ENCODE measurements around the gene HTR2A. TPM values are rescaled to one million over a fixed set of nuclear protein-coding genes. Genes with fewer than 3 reads are reported as not detected.

HTR2A gene
- total RNA-seq: not detected

- no peak for DNase-seq
- CTCF ChIA-PET: interaction anchor here (0.9 kb wide), 1 partner anchor 48 kb away, joined by 3 read pairs; no protein-coding TSS in a partner anchor
- Mint-ChIP-seq H3K4me3 (no peak within 1 kb of the TSS), H3K36me3 (ENCODE audit: low read depth) (no peaks in the 10 kb centered on the region), H3K27ac (no peak within 1 kb of the TSS), H3K27me3 (ENCODE audit: low read depth) (peaks cover 56% of the 10 kb centered on the region), H3K9me3 (ENCODE audit: insufficient read depth) (no peaks in the 10 kb centered on the region), H3K4me1 (ENCODE audit: low read depth) (peaks cover 6% of the 10 kb centered on the region)
- POLR2A ChIA-PET: no interaction called here
- no peak for ATAC-seq
Measured at GRCh38 chr13:46896341-46897137, at the start of gene HTR2A. Gene HTR2A, minus strand, starts transcription at chr13:46897053. Its CDS starts 1,147 bp downstream, at chr13:46895906.

GRCh38 chr13:46936525-46936924 lies 39.7 kb upstream of the HTR2A start:
- ATAC-seq: no peak
- Mint-ChIP-seq H3K27me3 (ENCODE audit: low read depth) (peaks cover 2% of the 10 kb centered on the region), H3K4me1 (ENCODE audit: low read depth) (no peaks in the 10 kb centered on the region), H3K27ac (no peak overlapping the region), H3K4me3 (no peak overlapping the region), H3K36me3 (ENCODE audit: low read depth) (no peaks in the 10 kb centered on the region), H3K9me3 (ENCODE audit: insufficient read depth) (no peaks in the 10 kb centered on the region)
- CTCF ChIA-PET: no interaction called here
- no peak for DNase-seq
- POLR2A ChIA-PET: no interaction called here

- no peak overlapping the region for H3K27ac Mint-ChIP-seq
- no peaks in the 10 kb centered on the region for H3K36me3 Mint-ChIP-seq (ENCODE audit: low read depth)
- no peak for ATAC-seq
- H3K4me1 Mint-ChIP-seq (ENCODE audit: low read depth): no peaks in the 10 kb centered on the region
- POLR2A ChIA-PET: no interaction called here
- H3K4me3 Mint-ChIP-seq: no peak overlapping the region
- DNase-seq: no peak
- CTCF ChIA-PET: no interaction called here
- no peaks in the 10 kb centered on the region for H3K9me3 Mint-ChIP-seq (ENCODE audit: insufficient read depth)
- H3K27me3 Mint-ChIP-seq (ENCODE audit: low read depth): peaks cover 2% of the 10 kb centered on the region
Measured at GRCh38 chr13:46934749-46935148, 37.9 kb upstream of the HTR2A start.

DNA sequence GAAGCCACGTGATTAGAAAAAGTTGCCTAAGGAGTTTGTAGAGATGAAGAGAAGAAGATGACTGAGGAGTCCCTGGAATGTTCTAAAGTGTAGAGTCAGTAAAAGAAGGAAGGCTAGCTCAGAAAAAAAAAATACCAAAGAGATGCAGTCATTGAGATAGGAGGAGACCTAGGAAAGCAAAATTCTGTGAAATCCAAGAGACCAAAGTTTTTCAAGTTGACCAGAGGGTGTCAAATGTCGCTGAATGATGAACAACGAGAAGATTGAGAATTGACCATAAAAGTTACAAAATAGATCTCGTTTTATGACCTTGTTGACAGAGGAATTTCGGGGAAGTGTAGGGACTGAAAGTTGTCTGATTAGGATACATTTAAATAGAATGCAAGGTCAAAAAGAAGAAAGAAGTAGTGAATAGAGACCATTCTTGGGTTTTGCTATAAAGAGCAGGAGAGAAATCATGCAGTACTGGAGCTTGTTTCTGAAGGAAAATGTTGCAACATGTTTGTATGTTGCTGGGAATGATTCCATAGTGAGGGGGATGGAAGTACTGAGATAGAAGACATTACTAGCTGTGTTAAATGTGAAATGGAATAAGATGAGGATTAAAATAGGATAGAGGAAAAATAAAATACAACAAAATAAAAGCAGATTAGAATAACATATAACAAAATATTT lies 30.2 kb upstream of the HTR2A start:
- DNase-seq (no peak), ATAC-seq (no peak)
- Mint-ChIP-seq H3K27me3 (ENCODE audit: low read depth) (no peaks in the 10 kb centered on the region), H3K9me3 (ENCODE audit: insufficient read depth) (no peaks in the 10 kb centered on the region), H3K4me1 (ENCODE audit: low read depth) (no peaks in the 10 kb centered on the region), H3K27ac (no peak overlapping the region), H3K36me3 (ENCODE audit: low read depth) (no peaks in the 10 kb centered on the region), H3K4me3 (no peak overlapping the region)
- ChIA-PET POLR2A (no interaction called here), CTCF (interaction anchor here (1.1 kb wide), 1 partner anchor 33 kb away, joined by 3 read pairs; no protein-coding TSS in a partner anchor)

- H3K27me3 Mint-ChIP-seq (ENCODE audit: low read depth): no peaks in the 10 kb centered on the region
- no peak overlapping the region for H3K4me3 Mint-ChIP-seq
- ChIA-PET POLR2A (no interaction called here), CTCF (no interaction called here)
- H3K27ac Mint-ChIP-seq: no peak overlapping the region
- no peak for ATAC-seq
- H3K4me1 Mint-ChIP-seq (ENCODE audit: low read depth): no peaks in the 10 kb centered on the region
- H3K9me3 Mint-ChIP-seq (ENCODE audit: insufficient read depth): no peaks in the 10 kb centered on the region
- DNase-seq: no peak
- H3K36me3 Mint-ChIP-seq (ENCODE audit: low read depth): no peaks in the 10 kb centered on the region
Measured at GRCh38 chr13:46925486-46925885, 28.6 kb upstream of the HTR2A start.

DNA sequence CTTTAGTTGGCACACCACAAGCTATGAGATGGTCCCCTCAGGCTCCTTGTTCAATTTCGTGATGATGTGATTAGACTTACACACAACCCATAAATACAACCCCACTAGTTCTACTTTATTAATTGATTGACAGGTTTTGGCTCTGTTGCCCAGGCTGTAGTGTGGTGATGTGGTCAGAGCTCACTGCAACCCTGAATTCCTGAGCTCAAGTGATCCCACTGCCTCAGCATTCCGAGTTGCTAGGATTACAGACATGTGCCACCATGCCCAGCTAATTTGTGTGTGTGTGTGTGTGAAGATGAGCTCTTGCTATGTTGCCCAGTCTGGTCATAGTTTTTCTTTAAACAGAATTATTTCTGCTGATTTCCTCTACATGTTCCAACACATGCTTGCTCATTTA lies 17.5 kb upstream of the HTR2A start:
- ChIA-PET POLR2A (no interaction called here), CTCF (interaction anchor here (1.8 kb wide), 1 partner anchor 22 kb away, joined by 6 read pairs; no protein-coding TSS in a partner anchor)
- Mint-ChIP-seq H3K36me3 (ENCODE audit: low read depth) (no peaks in the 10 kb centered on the region), H3K27me3 (ENCODE audit: low read depth) (peaks cover 13% of the 10 kb centered on the region), H3K9me3 (ENCODE audit: insufficient read depth) (no peaks in the 10 kb centered on the region), H3K27ac (no peak overlapping the region), H3K4me3 (no peak overlapping the region), H3K4me1 (ENCODE audit: low read depth) (no peaks in the 10 kb centered on the region)
- ATAC-seq (no peak), DNase-seq (no peak)

DNA sequence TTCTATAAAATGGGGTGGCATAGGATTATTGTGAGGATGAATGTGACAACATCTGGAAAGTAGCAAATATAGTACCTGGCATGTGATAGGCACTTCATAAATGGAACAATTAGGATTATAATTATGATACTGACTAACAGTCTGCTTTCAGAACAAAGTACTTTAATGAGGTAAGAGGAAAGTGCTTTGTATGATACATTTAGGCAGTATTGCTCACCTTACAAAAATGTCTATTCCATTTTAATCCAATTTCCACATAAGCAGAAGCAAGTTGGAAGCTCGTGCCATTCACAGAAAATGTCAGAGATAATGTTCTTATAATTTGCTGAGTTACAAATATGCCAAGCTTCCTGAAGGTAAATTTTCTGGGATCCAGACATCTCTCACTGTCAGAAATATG lies 16.9 kb upstream of the HTR2A start:
- H3K27ac Mint-ChIP-seq: no peak overlapping the region
- ChIA-PET POLR2A (no interaction called here), CTCF (interaction anchor here (1.8 kb wide), 1 partner anchor 21 kb away, joined by 6 read pairs; no protein-coding TSS in a partner anchor)
- H3K9me3 Mint-ChIP-seq (ENCODE audit: insufficient read depth): no peaks in the 10 kb centered on the region
- no peak overlapping the region for H3K4me3 Mint-ChIP-seq
- H3K4me1 Mint-ChIP-seq (ENCODE audit: low read depth): no peaks in the 10 kb centered on the region
- H3K27me3 Mint-ChIP-seq (ENCODE audit: low read depth): peaks cover 15% of the 10 kb centered on the region
- ATAC-seq (no peak), DNase-seq (no peak)
- H3K36me3 Mint-ChIP-seq (ENCODE audit: low read depth): no peaks in the 10 kb centered on the region

GRCh38 chr13:46909042-46909441 lies 12.2 kb upstream of the HTR2A start:
- POLR2A ChIA-PET: interaction anchor here (0.6 kb wide), 1 partner anchor 323 kb away, joined by 7 read pairs; no protein-coding TSS in a partner anchor
- no peaks in the 10 kb centered on the region for H3K4me1 Mint-ChIP-seq (ENCODE audit: low read depth)

GRCh38 chr13:46908501-46908900 lies 11.6 kb upstream of the HTR2A start:
- Mint-ChIP-seq H3K4me1 (ENCODE audit: low read depth) (no peaks in the 10 kb centered on the region), H3K27me3 (ENCODE audit: low read depth) (peaks cover 14% of the 10 kb centered on the region), H3K9me3 (ENCODE audit: insufficient read depth) (no peaks in the 10 kb centered on the region), H3K27ac (no peak overlapping the region), H3K36me3 (ENCODE audit: low read depth) (no peaks in the 10 kb centered on the region), H3K4me3 (no peak overlapping the region)
- ChIA-PET POLR2A (no interaction called here), CTCF (no interaction called here)
- ATAC-seq (no peak), DNase-seq (no peak)

More at GRCh38 chr13:46909042-46909441, 12.2 kb upstream of the HTR2A start:
- DNase-seq (no peak), ATAC-seq (no peak)
- H3K9me3 Mint-ChIP-seq (ENCODE audit: insufficient read depth): no peaks in the 10 kb centered on the region
- no peaks in the 10 kb centered on the region for H3K36me3 Mint-ChIP-seq (ENCODE audit: low read depth)
- peaks cover 14% of the 10 kb centered on the region for H3K27me3 Mint-ChIP-seq (ENCODE audit: low read depth)
- H3K4me3 Mint-ChIP-seq: no peak overlapping the region
- CTCF ChIA-PET: no interaction called here
- no peak overlapping the region for H3K27ac Mint-ChIP-seq

DNA sequence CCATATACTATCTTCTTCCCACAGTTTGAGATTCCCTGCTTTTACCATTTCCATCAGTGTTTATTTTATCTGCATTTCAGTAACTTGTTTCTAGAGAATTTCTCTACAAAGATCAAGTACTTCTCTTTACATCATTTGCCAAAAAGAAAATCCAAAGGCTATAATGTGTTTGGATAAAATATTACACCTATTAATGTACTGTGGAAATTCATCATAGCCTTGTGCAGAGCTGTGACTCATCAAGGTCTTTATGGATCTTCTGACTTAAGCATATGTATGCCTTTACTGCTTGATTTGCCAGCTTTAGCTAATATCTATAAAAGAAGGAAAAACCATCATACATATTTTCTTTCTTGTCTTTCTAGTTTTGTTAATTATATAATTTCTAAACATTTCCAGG lies 9.6 kb upstream of the HTR2A start:
- Mint-ChIP-seq H3K27ac (no peak overlapping the region), H3K9me3 (ENCODE audit: insufficient read depth) (no peaks in the 10 kb centered on the region), H3K36me3 (ENCODE audit: low read depth) (no peaks in the 10 kb centered on the region), H3K27me3 (ENCODE audit: low read depth) (peaks cover 17% of the 10 kb centered on the region), H3K4me3 (no peak overlapping the region), H3K4me1 (ENCODE audit: low read depth) (no peaks in the 10 kb centered on the region)
- POLR2A ChIA-PET: no interaction called here
- ATAC-seq: no peak
- CTCF ChIA-PET: interaction anchor here (1.2 kb wide), 1 partner anchor 12 kb away, joined by 5 read pairs; no protein-coding TSS in a partner anchor
- DNase-seq: no peak

DNA sequence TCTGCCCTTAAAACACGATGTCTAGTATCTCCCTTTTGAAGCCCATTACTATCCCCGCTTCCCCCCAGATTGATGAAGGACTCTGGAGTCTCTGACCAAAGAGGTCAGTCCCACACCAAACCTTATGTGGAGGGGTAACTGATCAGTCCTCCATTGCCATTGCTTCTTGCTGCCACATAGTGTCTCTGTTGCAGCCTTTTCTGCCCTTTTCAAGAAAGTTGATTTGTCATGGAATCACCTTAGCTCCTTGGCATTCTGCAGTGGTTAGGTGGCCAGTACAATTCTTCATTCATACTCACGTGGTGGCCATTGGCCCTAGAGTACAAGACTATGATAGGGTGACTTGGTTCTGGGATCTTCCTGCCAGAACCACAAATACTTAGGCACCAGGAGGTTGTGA lies 8.4 kb upstream of the HTR2A start:
- ATAC-seq: no peak
- H3K36me3 Mint-ChIP-seq (ENCODE audit: low read depth): no peaks in the 10 kb centered on the region

DNA sequence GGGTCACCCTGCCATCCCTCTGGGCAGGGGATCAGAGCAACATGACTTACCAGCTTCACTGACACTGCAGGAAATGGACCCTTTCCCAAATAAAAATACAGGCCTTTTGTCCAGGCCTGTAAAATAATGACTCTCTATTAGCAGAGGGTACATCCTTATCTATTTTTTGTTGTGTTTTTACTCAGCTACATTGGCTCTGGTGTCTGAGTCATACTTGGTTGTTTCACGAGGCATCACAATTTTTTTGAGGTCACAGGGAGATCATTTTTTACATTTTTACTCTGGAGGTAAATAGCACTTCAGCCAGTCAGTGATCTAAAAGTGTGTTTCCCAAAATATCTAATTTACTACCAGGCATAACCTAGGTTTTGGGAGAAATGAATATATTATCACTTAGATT lies 6.9 kb upstream of the HTR2A start:
- Mint-ChIP-seq H3K27me3 (ENCODE audit: low read depth) (peaks cover 17% of the 10 kb centered on the region), H3K4me3 (no peak overlapping the region), H3K4me1 (ENCODE audit: low read depth) (no peaks in the 10 kb centered on the region), H3K36me3 (ENCODE audit: low read depth) (no peaks in the 10 kb centered on the region), H3K9me3 (ENCODE audit: insufficient read depth) (no peaks in the 10 kb centered on the region), H3K27ac (no peak overlapping the region)
- ATAC-seq: no peak
- ChIA-PET POLR2A (no interaction called here), CTCF (interaction anchor here (1.5 kb wide), 1 partner anchor 9 kb away, joined by 5 read pairs; no protein-coding TSS in a partner anchor)
- no peak for DNase-seq

More for the DNA sequence above, 8.4 kb upstream of the HTR2A start:
- Mint-ChIP-seq H3K4me1 (ENCODE audit: low read depth) (no peaks in the 10 kb centered on the region), H3K27me3 (ENCODE audit: low read depth) (peaks cover 15% of the 10 kb centered on the region), H3K4me3 (no peak overlapping the region), H3K9me3 (ENCODE audit: insufficient read depth) (no peaks in the 10 kb centered on the region), H3K27ac (no peak overlapping the region)
- no peak for DNase-seq
- ChIA-PET POLR2A (no interaction called here), CTCF (no interaction called here)

Data from activated CD8-positive, alpha-beta T cell treated with anti-CD3 and anti-CD28 coated beads, Interleukin-2, amount 10 ng/mL, durations not matched to agents 7 days and 5 days (primary cell).